HUDEP-2 (cell line): Measurements from ENCODE around the gene BPTF.
A peak's percentile ranks its signal among the peaks of the same experiment; 100 is the strongest.
"Not testable (repeated sequence)": the region's sequence is repeated elsewhere in the genome, so short reads cannot be mapped to it uniquely, and the experiment has no call there.

Source experiments
- DNase-seq, 76 experiments: peaks; one replicate each; lab custom pipeline; 2025; ENCODE audit not compliant: unreplicated experiment in 76 of 76; lab: John Stamatoyannopoulos, UW

Gene BPTF

DNA sequence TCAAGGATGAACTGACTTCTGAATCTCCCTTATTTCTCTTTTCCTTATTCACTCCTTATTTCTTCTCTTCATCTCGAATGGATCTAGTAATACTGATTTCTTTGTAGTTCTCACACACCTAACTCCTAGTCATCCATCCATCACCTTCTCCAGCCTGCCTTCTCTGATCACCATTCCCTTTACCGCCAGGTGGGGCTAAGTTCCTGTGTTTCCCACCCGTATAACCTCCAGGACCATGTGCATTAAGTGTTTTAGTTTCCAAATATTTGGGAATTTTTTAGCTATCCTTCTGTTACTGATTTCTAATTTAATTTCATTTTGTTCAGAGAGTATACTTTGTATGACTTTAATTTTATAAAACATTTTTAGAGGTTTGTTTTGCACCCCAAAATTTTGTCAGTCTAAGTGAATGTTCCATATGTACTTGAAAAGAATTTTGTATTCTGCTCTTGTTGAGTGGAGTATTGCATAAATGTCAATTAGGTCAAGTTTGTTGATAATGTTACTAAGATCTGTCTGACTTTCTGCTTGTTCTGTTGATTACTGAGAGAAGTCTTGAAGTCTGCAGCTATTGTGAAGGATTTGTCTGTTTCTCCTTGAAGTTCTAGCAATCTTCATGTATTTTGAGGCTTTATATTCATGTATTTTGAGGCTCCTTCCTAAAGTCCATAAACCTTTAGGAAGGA lies 8.8 kb downstream of the BPTF start:
- DNase-seq = no peak

DNA sequence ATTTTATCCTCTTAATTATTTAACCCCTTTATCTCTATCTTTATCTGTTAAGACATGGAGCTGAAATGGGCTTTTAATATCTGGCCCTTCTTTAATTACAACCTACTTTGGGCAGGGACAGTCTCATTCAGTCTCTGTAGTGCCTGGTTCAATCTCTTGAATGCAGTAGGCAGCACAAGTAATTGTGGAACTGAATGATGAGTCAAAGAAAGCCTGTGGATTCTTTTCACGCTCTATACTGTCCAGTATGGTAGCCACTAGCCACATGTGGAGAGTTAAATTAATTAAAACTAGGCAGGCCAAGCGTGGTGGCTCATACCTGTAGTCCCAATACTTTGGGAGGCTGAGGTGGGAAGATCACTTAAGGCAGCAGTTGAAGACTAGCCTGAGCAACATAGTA lies 9.3 kb downstream of the BPTF start:
- no peak for DNase-seq

DNA sequence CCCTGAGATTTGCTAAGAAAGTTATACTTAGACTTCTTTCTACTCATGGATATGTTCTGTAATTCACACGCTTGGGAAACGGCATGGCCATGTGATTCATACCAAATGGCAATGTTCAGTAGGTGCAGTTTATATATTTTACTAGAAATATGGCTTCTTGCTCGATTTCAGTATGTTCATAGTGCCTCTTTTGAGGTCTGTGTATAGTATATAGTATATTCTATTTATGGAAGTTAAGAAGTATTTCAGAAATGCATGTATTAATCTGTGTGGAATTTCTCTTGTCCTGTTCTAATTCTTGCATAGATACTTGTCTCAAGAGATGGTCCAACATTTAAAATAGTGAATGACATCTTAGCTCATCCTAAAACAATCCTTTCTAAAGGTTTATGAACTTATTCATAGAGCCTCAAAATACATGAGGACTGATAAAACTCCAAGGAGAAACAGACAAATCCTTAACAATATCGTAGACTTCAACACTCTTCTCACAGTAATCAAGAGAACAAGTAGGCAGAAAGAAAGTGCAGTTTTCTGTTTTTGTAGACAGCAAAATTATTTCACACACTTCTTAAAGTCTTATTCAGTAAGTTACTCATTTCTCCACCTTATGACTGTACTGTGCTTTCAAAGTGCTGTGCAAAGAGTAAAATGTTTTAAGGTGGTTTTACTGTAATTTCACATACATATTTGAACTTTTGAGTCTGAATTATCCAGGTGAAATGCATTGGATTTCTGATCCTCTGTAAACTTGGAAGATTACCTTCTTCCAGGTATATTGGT lies 11.1 kb downstream of the BPTF start:
- DNase-seq = no peak

DNA sequence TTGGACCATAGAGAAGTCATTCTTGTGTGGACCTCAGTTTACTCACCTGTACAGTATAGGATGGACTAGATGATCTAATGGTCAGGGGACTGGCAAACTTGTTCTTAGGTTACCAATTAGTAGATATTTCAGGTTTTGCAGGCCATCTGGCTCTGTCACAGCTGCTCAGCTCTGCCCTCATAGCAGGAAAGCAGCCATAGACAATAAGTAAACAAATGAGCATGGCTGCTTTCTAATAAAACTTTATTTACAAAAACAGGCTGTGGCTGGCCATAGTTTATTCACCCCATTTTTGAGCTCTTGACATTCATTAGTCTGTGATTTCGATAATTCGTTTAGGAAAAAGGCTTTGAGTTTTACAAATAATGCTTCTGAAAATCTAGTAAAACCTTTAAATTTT lies 12.7 kb downstream of the BPTF start:
- DNase-seq = no peak

DNA sequence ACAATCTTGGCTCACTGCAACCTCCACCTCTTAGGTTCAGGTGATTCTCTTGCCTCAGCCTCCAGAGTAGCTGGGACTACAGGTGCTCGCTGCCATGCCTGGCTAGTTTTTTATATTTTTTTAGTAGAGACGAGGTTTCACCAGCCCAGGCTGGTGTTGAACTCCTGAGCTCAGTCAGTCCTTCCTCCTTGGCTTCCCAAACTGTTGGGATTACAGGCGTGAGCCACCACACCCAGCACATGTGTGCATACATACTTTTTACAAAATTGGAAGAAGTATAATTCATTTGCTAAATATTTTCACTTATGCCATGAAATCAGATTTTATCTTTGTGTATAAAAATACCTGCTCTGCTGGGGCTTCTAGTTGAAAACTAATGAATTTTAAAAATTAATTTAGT lies 13.2 kb downstream of the BPTF start:
- no peak for DNase-seq

DNA sequence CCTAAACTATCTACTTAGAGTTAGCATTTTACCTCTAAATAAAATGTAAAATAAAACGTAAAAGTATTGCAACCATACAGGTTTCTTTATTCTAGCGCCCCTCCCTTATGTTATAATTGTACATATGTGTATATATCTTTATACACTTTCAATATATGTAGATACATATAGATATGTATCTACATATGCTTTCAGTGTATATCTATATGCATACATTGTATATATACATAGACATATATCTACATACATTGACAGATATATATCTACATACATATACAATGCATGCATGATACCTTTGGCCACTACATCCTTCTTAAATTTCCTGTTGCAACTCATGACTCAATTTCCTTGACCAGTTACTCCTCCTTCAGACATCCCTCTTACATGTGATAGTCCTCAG lies 16.7 kb downstream of the BPTF start:
- DNase-seq = no peak

DNA sequence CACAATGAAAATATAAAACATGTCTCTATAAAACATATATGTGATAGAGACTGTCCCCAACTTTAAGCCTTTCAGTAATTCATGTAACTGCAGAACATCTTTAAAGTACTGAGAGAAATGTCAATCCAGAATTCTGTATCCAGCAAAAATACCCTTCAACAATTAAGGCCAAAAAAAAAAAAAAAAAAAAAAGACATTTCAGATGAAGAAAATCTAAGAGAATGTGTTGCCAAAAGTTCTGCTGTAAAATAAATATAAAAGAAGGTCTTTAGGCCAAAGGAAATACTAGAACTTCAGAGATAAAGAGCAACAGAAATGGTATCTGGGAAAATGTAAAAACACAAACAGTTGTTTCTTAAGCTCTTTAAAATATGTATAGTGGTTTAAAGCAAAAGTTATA lies 17.3 kb downstream of the BPTF start:
- no peak for DNase-seq

DNA sequence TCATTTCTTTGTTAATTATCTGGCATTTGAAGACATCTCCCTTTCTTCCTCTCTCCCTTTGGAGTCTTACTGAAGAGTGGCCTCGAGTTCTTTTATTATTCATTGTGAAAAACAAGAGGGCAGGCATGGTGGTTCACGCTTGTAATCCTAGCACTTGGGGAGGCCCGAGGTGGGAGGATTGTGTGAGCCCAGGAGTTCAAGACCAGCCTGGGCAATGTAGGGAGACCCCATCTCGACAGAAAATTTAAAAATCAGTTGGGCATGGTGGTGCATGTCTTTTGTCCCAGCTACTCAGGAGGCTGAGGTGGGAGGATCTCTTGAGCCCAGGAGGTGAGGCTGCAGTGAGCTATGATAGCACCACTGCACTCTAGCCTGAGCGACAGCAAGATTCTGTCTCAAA lies 20.1 kb downstream of the BPTF start:
- no peak for DNase-seq

DNA sequence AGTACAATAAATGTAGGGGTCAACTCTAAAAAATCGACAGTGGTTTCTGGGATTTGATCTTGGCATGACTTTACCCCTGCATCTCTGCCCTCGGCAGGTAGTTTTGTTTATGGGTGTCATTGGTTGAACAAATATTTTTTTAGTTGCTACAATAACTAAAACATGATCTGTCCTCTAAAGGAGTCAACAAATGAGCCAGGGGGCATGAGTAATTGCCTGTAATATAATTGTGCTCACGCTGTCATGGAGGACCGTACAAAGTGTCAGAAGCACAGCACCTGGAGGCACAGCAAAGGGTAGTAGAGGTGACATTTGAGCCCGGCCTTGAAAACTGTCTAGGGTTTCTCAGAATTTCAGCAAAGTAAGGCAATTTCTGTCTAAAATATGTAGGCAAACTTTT lies 22.9 kb downstream of the BPTF start:
- not testable (repeated sequence) for DNase-seq

DNA sequence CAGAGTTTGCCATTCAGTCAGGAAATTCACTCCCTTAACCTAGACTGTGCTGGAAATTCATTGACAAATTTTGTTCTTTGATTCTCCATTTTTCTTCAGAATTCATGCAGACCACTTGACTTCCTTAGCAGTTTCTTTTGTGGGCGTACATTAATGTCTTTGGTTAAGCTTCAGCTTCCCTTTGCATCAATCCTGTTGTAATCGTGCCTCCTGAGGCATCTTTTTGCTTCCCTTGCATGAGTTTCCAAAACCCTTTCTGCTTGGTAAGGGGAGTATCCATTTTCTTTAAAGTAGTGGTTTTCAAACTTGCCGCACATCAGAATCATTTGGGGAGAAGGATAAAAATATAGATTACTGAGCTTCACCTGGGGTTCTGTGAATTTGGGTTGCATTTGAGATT lies 23.5 kb downstream of the BPTF start:
- DNase-seq = not testable (repeated sequence)

DNA sequence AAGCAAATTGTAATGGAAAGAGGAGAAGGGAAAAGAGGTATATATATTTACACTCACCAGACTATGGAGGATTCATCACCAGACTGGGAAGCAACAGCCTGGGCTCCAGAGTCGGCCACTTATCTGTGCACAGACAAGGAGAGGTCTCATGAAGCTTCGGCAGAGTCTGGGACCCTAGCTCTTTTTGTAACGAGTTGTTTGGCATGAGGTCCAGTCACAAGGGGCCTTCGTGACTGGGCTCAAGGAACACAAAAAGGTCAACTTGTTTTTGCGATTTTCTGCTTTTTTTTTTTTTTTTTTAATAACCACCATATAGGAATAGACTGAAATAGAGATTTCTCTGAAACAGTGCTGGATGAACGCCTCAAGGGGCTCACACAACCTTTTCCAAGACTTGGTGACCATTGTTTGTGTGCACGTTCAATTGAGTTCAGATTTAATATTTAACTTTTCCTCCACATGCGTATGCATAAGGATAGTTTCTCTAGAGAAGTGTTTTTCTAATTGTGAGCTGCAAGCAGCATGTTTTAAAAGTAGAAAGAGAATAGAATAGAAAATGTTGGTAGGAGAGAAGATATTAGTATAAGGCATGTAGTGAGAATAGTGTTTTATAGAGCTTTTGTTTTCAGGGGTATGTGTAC lies 25.8 kb downstream of the BPTF start:
- DNase-seq = no peak

DNA sequence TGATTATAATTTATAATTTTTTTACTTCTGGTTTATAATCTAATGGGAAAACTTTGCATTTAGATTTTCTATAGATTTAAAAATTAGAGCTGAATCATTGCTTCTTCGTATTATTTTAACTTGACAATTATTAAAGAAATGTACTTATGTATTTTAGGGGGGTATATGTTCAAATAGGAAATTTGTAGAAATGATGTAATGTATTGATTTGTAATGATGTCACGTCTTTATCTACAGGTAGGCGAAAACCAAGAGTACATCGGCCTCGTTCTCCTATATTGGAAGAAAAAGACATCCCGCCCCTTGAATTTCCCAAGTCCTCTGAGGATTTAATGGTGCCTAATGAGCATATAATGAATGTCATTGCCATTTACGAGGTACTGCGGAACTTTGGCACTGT lies 28.4 kb downstream of the BPTF start:
- DNase-seq = no peak

DNA sequence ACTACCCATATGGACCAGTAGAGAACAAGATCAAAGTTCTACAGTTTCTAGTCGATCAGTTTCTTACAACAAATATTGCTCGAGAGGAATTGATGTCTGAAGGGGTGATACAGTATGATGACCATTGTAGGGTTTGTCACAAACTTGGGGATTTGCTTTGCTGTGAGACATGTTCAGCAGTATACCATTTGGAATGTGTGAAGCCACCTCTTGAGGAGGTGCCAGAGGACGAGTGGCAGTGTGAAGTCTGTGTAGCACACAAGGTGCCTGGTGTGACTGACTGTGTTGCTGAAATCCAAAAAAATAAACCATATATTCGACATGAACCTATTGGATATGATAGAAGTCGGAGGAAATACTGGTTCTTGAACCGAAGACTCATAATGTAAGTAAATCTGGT lies 29.1 kb downstream of the BPTF start:
- DNase-seq = no peak

DNA sequence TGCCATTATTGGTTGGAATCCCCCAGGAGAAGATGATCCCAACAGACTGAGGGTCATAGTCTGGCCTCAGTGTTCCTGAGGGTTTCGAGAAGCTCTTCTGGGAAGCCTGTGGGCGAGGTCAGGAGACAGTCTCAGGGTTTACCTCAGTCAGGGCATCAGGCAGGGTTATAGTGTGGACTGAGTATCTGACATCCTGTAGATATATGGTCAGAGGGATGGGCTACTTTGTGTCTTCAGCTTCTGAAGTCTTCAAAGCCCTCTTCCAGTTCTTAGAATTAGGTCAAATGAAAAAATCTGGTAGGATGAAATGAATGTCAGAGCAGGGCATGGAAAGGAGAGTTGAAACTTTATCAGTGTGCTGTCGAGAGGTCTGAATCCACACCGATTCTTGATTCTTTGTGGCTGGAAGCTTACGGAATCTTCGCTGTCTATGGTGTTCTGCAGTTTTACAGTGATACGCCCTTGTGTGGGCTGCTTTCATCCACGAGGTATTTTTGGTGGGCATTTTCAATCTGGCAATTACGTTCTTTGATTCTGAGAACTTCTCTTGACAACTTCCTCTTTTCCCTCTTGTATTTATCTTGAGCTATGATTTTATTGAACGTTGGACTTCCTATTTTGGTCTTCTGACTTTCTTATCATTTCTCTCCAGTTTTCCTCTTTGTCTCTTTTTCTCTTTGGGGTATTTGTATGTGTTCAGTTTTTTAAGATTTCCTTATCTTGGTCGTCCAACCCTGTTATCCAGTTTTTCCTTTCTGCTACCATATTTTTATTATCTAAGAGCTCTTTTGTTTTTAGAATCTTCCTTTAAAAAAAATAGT lies 30.4 kb downstream of the BPTF start:
- peak in 20 of 76 experiments; percentile 6 to 73 (median 26) for DNase-seq

DNA sequence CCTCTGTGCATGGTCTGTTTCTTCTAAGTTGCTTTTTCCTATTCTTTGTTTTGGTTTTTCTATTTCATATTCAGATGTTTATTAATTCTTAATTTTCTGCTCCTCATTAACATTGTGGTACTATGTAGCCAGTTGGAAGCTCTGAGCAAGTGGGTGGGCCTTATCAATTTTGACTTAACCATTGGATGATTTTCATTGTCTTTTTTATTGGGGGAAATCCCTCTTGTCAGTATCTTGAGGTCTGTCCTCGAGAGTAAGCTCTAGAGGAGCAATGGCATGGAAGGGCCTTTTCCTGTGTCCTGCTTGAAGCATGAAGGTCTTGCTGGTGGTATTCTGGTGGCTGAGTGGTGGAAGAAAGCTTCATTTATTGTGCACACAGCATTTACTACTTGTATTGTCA lies 31.1 kb downstream of the BPTF start:
- not testable (repeated sequence) for DNase-seq

DNA sequence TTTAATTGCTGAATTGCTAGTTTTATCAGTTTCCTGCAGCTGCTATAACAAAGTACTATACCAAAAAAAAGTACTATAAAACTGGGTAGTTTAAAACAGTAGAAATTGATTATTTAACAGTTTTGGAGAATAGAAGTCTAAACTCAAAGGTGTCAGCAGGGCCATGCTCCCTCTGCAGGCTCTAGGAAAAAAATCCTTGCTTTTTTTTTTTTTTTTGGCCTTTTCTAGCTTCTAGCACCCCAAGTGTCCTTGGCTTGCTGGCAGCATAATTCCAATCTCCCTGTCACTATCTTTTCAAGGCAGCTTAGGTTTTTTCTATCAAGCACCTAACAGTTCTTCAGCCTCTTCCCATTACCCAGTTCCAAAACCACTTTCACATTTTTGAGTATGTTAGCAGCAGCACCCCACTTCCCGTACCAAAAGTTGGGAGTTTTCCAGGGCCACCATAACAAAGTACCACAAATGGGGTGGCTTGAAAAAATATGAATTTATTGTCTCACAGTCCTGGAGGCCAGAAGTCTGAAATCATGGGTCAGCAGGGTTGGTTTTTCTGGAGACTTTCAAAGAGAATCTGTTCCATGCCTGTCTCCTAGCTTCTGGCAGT lies 37.4 kb downstream of the BPTF start:
- peak in 4 of 76 experiments; percentile 4 to 26 (median 9) for DNase-seq

DNA sequence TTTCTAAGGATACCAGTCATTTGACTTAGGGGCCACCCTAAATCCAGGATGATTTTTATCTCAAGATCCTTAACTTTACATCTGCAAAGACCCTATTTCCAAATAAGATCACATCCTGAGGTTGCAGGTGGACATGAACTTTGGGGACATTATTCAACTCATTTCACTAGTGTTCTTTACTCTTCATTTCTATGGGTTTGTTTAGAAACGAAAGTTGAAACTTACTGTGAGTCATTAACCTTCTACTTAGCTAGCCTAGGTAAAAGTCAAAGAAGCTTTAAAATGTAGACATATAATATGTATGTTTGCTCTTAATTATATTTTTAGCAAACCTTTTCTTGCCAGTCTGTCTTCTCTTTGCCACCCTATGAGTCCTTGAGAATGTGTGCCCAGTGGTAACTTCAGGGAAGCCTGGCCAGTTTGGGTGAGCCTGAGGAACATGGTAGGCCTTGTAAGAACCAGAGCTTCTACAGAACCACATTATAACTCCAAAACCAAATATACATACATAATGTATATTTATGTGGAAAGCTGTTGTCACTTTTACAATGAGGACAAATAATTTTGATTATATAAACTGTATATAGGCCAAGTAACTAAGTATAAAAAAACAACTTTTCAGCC lies 38.4 kb downstream of the BPTF start:
- DNase-seq = no peak

DNA sequence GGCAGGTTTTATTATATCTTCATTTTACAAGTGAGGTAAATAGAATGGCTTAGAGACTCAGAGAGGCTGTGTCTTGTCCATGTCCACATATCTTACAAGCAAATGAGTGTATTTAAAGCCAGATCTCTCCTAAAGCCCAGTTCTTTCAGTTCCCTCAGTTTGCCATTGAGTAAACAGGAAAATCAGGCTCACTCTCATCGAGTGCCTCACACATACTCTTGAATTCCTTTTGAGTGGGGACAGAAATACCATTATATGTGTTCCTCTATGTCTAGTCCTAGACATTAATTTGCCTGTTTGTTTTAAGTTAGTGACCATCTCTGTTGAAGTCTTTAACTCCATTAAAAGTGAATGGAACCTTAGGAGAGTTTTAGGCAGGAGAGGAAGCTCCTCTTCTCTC lies 40.1 kb downstream of the BPTF start:
- no peak for DNase-seq

DNA sequence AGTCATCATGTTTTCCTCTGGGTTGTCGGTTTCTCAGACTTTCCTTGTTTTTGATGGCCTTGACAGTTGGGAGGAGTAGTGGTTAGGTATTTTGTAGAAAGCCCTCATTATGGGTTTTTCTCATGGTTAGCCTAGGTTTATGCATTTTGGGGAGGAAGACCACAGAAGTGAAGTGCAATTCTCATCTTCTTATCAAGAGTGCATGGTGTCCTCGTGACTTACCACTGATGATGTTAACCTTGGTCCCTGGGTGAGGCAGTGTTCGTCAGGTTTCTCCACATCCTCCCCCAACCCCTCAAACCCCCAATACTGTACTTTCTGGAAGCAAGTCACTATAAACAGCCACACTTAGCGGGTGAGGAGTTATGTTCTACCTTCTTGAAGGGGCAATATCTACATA lies 42.3 kb downstream of the BPTF start:
- DNase-seq = no peak

DNA sequence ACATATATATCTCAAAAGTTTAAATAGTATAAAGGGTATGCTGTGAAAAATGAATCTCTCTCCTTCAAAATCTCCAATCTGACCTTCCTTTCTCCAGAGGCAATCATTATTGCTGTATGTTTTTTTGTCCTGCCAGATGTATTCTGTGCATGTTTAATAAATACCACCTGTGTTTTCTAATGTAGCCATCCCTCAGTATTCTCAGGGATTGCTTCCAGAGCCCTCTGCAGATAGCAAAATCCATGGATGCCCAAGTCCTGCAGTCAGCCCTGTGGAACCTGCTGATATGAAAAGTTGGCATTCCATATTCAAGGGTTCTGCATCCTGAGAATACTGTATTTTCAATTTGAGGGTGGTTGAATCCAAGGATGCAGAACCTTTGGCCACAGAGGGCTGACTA lies 42.9 kb downstream of the BPTF start:
- no peak for DNase-seq
